ENCODE measurements around the gene CNEP1R1. TPM values are rescaled to one million over a fixed set of nuclear protein-coding genes. Genes with fewer than 3 reads are reported as not detected.

CNEP1R1 gene
- total RNA-seq, 2 donors from 2014 or later, result 13.4 to 22.4 TPM

GRCh38 chr16:49997721-49998251 is 27.2 kb upstream of the CNEP1R1 start:
- no peak overlapping the region for H3K27ac ChIP-seq
- TF ChIP-seq CTCF (IDR thresholded peaks at IDR 0.05), result no peak
- DNase-seq, result no peak
- no peaks in the 10 kb centered on the region for H3K4me1 ChIP-seq
- H3K27me3 ChIP-seq, result no peaks in the 10 kb centered on the region
- no peak overlapping the region for H3K4me3 ChIP-seq
- H3K9ac ChIP-seq (ENCODE audit: low read depth in 2 of 2, low read length in 2 of 2), result no peak overlapping the region
- H3K9me3 ChIP-seq, result no peaks in the 10 kb centered on the region
- intact Hi-C loops (cut with DNase I), result no loop called here
- H3K36me3 ChIP-seq, result no peaks in the 10 kb centered on the region

- intact Hi-C loops (cut with DNase I), result no loop called here
- TF ChIP-seq CTCF (IDR thresholded peaks at IDR 0.05), result no peak
Observed at GRCh38 chr16:49998991-49999390, 26.0 kb upstream of the CNEP1R1 start.

GRCh38 chr16:50001144-50001543 is 23.9 kb upstream of the CNEP1R1 start:
- H3K27ac ChIP-seq, result no peak overlapping the region
- no peak overlapping the region for H3K9ac ChIP-seq (ENCODE audit: low read depth in 2 of 2, low read length in 2 of 2)
- no peaks in the 10 kb centered on the region for H3K9me3 ChIP-seq

More at GRCh38 chr16:49998991-49999390, 26.0 kb upstream of the CNEP1R1 start:
- H3K9ac ChIP-seq (ENCODE audit: low read depth in 2 of 2, low read length in 2 of 2), result no peak overlapping the region
- no peaks in the 10 kb centered on the region for H3K36me3 ChIP-seq
- H3K27ac ChIP-seq, result no peak overlapping the region
- H3K27me3 ChIP-seq, result no peaks in the 10 kb centered on the region
- H3K4me1 ChIP-seq, result no peaks in the 10 kb centered on the region
- no peaks in the 10 kb centered on the region for H3K9me3 ChIP-seq
- DNase-seq, result no peak
- no peak overlapping the region for H3K4me3 ChIP-seq

GRCh38 chr16:50002190-50002589 is 22.8 kb upstream of the CNEP1R1 start:
- intact Hi-C loops (cut with DNase I), result no loop called here
- H3K9me3 ChIP-seq, result no peaks in the 10 kb centered on the region
- TF ChIP-seq CTCF (IDR thresholded peaks at IDR 0.05), result no peak
- DNase-seq, result no peak
- H3K27ac ChIP-seq, result no peak overlapping the region
- H3K36me3 ChIP-seq, result no peaks in the 10 kb centered on the region
- no peaks in the 10 kb centered on the region for H3K4me1 ChIP-seq
- H3K27me3 ChIP-seq, result no peaks in the 10 kb centered on the region
- H3K9ac ChIP-seq (ENCODE audit: low read depth in 2 of 2, low read length in 2 of 2), result no peak overlapping the region
- H3K4me3 ChIP-seq, result no peak overlapping the region

More at GRCh38 chr16:50001144-50001543, 23.9 kb upstream of the CNEP1R1 start:
- no peak for TF ChIP-seq CTCF (IDR thresholded peaks at IDR 0.05)
- no peaks in the 10 kb centered on the region for H3K27me3 ChIP-seq
- intact Hi-C loops (cut with DNase I), result no loop called here
- DNase-seq, result no peak
- no peaks in the 10 kb centered on the region for H3K36me3 ChIP-seq
- H3K4me3 ChIP-seq, result no peak overlapping the region
- no peaks in the 10 kb centered on the region for H3K4me1 ChIP-seq

GRCh38 chr16:50004239-50004638 is 20.8 kb upstream of the CNEP1R1 start:
- Histone ChIP-seq H3K4me3 (no peak overlapping the region), H3K27ac (no peak overlapping the region), H3K4me1 (no peaks in the 10 kb centered on the region), H3K9me3 (no peaks in the 10 kb centered on the region), H3K27me3 (no peaks in the 10 kb centered on the region), H3K9ac (ENCODE audit: low read depth in 2 of 2, low read length in 2 of 2) (no peak overlapping the region), H3K36me3 (no peaks in the 10 kb centered on the region)
- DNase-seq, result no peak
- TF ChIP-seq CTCF (IDR thresholded peaks at IDR 0.05), result no peak
- intact Hi-C loops (cut with DNase I), result no loop called here

All from colonic mucosa (tissue), 4 donors.